ENCODE data around the gene ESF1. TPM values are rescaled to one million over a fixed set of nuclear protein-coding genes. Genes with fewer than 3 reads are reported as not detected.
"Not testable (repeated sequence)": the region's sequence is repeated elsewhere in the genome, so short reads cannot be mapped to it uniquely, and the experiment has no call there.

The ESF1 gene
- total RNA-seq, 1 donor from 2014 or later: 21.5 TPM

GRCh38 chr20:13753436-13754036 lies 31.2 kb downstream of the ESF1 start:
- ATAC-seq (no peak), DNase-seq (ENCODE audit: low spot score) (no peak)
- intact Hi-C loops (cut with DNase I): no loop called here

- intact Hi-C loops (cut with DNase I): no loop called here
- ATAC-seq (no peak), DNase-seq (ENCODE audit: low spot score) (no peak)
Measured at GRCh38 chr20:13749811-13750210, 34.9 kb downstream of the ESF1 start.

- no peak for DNase-seq (ENCODE audit: low spot score)
- intact Hi-C loops (cut with DNase I): no loop called here
Measured at GRCh38 chr20:13745784-13746183, 38.9 kb downstream of the ESF1 start.

GRCh38 chr20:13744352-13744751 lies 40.4 kb downstream of the ESF1 start:
- ATAC-seq (no peak), DNase-seq (ENCODE audit: low spot score) (no peak)
- intact Hi-C loops (cut with DNase I): no loop called here

More at GRCh38 chr20:13745784-13746183, 38.9 kb downstream of the ESF1 start:
- ATAC-seq: no peak

- DNase-seq (ENCODE audit: low spot score): no peak
- intact Hi-C loops (cut with DNase I): no loop called here
- ATAC-seq: no peak
Measured at GRCh38 chr20:13741879-13742278, 42.8 kb downstream of the ESF1 start.

GRCh38 chr20:13739731-13740649 lies 44.7 kb downstream of the ESF1 start:
- ATAC-seq (peak; percentile 50), DNase-seq (ENCODE audit: low spot score) (no peak)
- intact Hi-C loops (cut with DNase I): no loop called here

- DNase-seq (ENCODE audit: low spot score); ATAC-seq; intact Hi-C loops (cut with DNase I): not testable (repeated sequence)
Measured at GRCh38 chr20:13738187-13738586, 46.5 kb downstream of the ESF1 start.

GRCh38 chr20:13736436-13737191 lies 48.1 kb downstream of the ESF1 start:
- peak; percentile 92 for ATAC-seq
- intact Hi-C loops (cut with DNase I): no loop called here
- no peak for DNase-seq (ENCODE audit: low spot score)

GRCh38 chr20:13735826-13736225 lies 48.9 kb downstream of the ESF1 start:
- no peak for ATAC-seq
- intact Hi-C loops (cut with DNase I): no loop called here

GRCh38 chr20:13723011-13723410 lies 61.7 kb downstream of the ESF1 start:
- peak; percentile 77 for ATAC-seq
- DNase-seq (ENCODE audit: low spot score): no peak
- intact Hi-C loops (cut with DNase I): no loop called here

More at GRCh38 chr20:13735826-13736225, 48.9 kb downstream of the ESF1 start:
- DNase-seq (ENCODE audit: low spot score): no peak

- DNase-seq (ENCODE audit: low spot score): no peak
- no peak for ATAC-seq
- intact Hi-C loops (cut with DNase I): no loop called here
Measured at GRCh38 chr20:13718171-13718570, 66.5 kb downstream of the ESF1 start.

- ATAC-seq (no peak), DNase-seq (ENCODE audit: low spot score) (no peak)
- intact Hi-C loops (cut with DNase I): no loop called here
Measured at GRCh38 chr20:13717631-13718044, 67.1 kb downstream of the ESF1 start.

GRCh38 chr20:13715171-13715570 lies 69.5 kb downstream of the ESF1 start:
- DNase-seq (ENCODE audit: low spot score) (no peak), ATAC-seq (no peak)
- intact Hi-C loops (cut with DNase I): no loop called here

GRCh38 chr20:13708234-13708633 lies 76.5 kb downstream of the ESF1 start:
- intact Hi-C loops (cut with DNase I): no loop called here
- no peak for ATAC-seq
- DNase-seq (ENCODE audit: low spot score): no peak

GRCh38 chr20:13703265-13703664 lies 81.5 kb downstream of the ESF1 start:
- ATAC-seq: no peak
- no peak for DNase-seq (ENCODE audit: low spot score)
- intact Hi-C loops (cut with DNase I): no loop called here

GRCh38 chr20:13701486-13701885 lies 83.2 kb downstream of the ESF1 start:
- ATAC-seq (no peak), DNase-seq (ENCODE audit: low spot score) (no peak)
- intact Hi-C loops (cut with DNase I): no loop called here

- no peak for DNase-seq (ENCODE audit: low spot score)
- ATAC-seq: no peak
- intact Hi-C loops (cut with DNase I): no loop called here
Measured at GRCh38 chr20:13700761-13701160, 84.0 kb downstream of the ESF1 start.

- intact Hi-C loops (cut with DNase I): no loop called here
- no peak for DNase-seq (ENCODE audit: low spot score)
- ATAC-seq: no peak
Measured at GRCh38 chr20:13694420-13695150, 90.1 kb downstream of the ESF1 start.

All from sciatic nerve (tissue), 2 donors.